Right ventricle myocardium superior (tissue), 1 donor: ENCODE measurements around the gene NMBR. TPM values are rescaled to one million over a fixed set of nuclear protein-coding genes. Genes with fewer than 3 reads are reported as not detected.

Source experiments
- total RNA-seq: library from RNA; stranded (reverse); fragmentation: NEBNext Ultra II Directional; extraction: Animal tissue kit (Norgen Biotek cat#: 25700); gene quantifications from one replicate; pipeline ENCODE4 v1.2.1, GENCODE V29; 2021
- donor health status: DM: no; HTN: yes; CAD: no; lungs with severe emphysema.

Gene NMBR
- total RNA-seq, 1 donor from 2014 or later = not detected

Other genes with a start within 250 kb of the NMBR start
- not detected for gene GJE1, start 14.2 kb downstream of the NMBR start, total RNA-seq
- gene VTA1, start 141 bp upstream of the NMBR start, total RNA-seq = 36.0 TPM
- gene ADGRG6, start 154.9 kb upstream of the NMBR start, total RNA-seq = 3.2 TPM